ENCODE measurements around the gene KCTD5.
A peak's percentile ranks its signal among the peaks of the same experiment; 100 is the strongest.
"Not testable (repeated sequence)": the region's sequence is repeated elsewhere in the genome, so short reads cannot be mapped to it uniquely, and the experiment has no call there.

Gene KCTD5

DNA sequence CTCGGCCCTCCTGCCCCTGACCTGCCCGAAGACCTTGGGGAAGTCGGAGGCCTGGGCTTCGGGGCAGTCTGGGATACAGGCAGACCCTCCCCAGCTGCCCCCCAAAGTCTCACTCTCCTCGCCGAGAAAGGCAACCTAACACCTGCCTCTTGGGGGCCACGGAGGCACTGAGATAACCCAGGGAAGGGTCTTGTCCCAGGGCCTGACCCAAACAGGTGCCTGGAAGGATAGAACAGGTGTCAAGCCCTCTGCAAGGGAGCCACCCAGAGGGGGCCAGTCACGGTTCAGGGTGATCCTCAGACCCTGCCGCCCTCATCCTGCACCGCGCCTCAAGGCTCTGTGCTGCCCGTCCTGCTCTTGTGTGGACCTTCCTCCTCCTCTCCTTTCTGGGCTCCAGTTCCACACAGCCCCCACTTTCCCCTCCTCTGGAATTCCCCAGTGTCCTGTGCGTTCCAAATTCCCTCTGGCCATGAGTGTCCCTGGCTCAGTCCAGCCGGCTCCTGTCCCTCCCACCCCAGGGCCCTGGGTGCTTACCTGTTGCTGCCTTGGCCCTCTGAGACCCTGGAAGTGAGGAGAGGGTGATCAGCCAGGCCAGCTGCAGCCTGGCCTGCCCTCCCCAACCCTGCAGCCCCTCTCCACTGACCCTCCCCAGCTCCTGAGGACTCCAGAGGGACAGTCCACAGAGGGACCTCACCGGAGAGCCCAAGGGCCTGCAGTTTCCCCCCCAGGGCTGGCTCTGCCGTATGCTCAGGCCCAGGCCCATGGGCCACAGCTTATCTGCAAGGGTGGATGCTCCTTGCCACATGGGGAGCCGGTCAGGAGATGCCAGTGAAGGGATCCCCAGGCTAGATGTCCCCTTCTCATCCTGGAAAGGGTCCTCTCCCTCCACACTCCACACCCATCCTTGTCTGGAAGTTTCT is 33.9 kb downstream of the KCTD5 start:
- H3K27me3 Mint-ChIP-seq, result peaks cover 6% of the 10 kb centered on the region
- no peaks in the 10 kb centered on the region for H3K36me3 Mint-ChIP-seq (ENCODE audit: low read depth)
- H3K27ac Mint-ChIP-seq, result no peak overlapping the region
- H3K4me3 Mint-ChIP-seq, result no peak overlapping the region
- no peak for ATAC-seq
- H3K4me1 Mint-ChIP-seq, result peaks cover 4% of the 10 kb centered on the region
- no peaks in the 10 kb centered on the region for H3K9me3 Mint-ChIP-seq
- no peak for DNase-seq

GRCh38 chr16:2716948-2717347 is 34.6 kb downstream of the KCTD5 start:
- no peak for ATAC-seq
- no peak overlapping the region for H3K4me3 Mint-ChIP-seq
- no peaks in the 10 kb centered on the region for H3K36me3 Mint-ChIP-seq (ENCODE audit: low read depth)

GRCh38 chr16:2717383-2718263 is 35.3 kb downstream of the KCTD5 start:
- Mint-ChIP-seq H3K9me3 (no peaks in the 10 kb centered on the region), H3K4me1 (peaks cover 7% of the 10 kb centered on the region), H3K4me3 (no peak overlapping the region), H3K27ac (no peak overlapping the region), H3K27me3 (peaks cover 6% of the 10 kb centered on the region), H3K36me3 (ENCODE audit: low read depth) (no peaks in the 10 kb centered on the region)
- ATAC-seq, result no peak
- no peak for DNase-seq

More at GRCh38 chr16:2716948-2717347, 34.6 kb downstream of the KCTD5 start:
- peaks cover 7% of the 10 kb centered on the region for H3K4me1 Mint-ChIP-seq
- no peak for DNase-seq
- no peaks in the 10 kb centered on the region for H3K9me3 Mint-ChIP-seq
- H3K27ac Mint-ChIP-seq, result no peak overlapping the region
- H3K27me3 Mint-ChIP-seq, result peaks cover 6% of the 10 kb centered on the region

DNA sequence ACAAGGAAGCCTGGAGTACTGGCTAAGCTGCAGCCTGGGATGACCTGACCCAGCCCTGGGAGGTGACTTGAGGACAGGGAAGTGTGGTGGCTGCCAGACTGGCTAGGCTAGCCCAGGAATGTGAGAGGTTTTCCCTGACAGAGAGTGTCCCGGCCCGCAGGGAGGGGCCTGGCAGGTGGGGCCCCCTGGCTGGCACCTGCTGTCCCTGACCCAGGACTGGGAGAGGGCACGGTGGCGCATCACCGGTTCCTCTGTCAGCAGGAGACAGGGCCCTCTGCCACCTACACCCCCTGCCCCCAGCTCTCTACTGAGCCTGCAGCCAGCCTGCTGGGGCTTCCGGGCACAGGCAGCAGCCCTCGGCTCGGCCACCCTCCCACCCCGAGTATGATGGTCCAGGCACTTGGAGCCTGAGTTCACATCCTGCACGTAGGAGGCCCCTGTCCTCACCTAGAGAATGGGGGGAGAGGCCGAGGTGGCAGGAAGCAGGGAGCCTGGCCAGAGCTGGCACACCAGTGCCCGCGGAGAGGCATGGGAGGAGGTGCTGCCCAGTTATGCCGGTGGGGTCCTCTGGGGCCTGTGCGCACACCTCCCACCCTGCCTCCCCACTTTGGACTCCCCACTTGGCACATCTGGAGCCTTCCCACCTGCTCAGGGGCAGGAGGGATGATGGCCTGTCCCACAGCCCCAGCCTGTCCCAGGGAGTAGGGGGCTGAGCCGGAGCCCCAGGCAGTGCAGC is 37.2 kb downstream of the KCTD5 start:
- ATAC-seq (no peak), DNase-seq (no peak)
- Mint-ChIP-seq H3K4me3 (no peak overlapping the region), H3K27ac (no peak overlapping the region), H3K9me3 (no peaks in the 10 kb centered on the region), H3K4me1 (peaks cover 7% of the 10 kb centered on the region), H3K27me3 (peaks cover 8% of the 10 kb centered on the region), H3K36me3 (ENCODE audit: low read depth) (no peaks in the 10 kb centered on the region)

- Mint-ChIP-seq H3K36me3 (ENCODE audit: low read depth) (no peaks in the 10 kb centered on the region), H3K9me3 (no peaks in the 10 kb centered on the region), H3K27ac (peak within 1 kb of the TSS; percentile 73), H3K27me3 (peaks cover 6% of the 10 kb centered on the region), H3K4me3 (peak within 1 kb of the TSS; percentile 80), H3K4me1 (peaks cover 4% of the 10 kb centered on the region)
- ATAC-seq (no peak), DNase-seq (no peak)
These were observed 37.7 kb downstream of the KCTD5 start, which contains the start of gene PRSS27 for GRCh38 chr16:2720064-2720457. TSS of gene PRSS27 (minus strand) at chr16:2720224. CDS start at chr16:2720160, 64 bp downstream.

GRCh38 chr16:2720719-2721633 is 38.7 kb downstream of the KCTD5 start:
- Mint-ChIP-seq H3K4me1 (peaks cover 3% of the 10 kb centered on the region), H3K9me3 (no peaks in the 10 kb centered on the region), H3K27me3 (peaks cover 6% of the 10 kb centered on the region), H3K27ac (peak overlapping the region; percentile 73), H3K36me3 (ENCODE audit: low read depth) (no peaks in the 10 kb centered on the region), H3K4me3 (peak overlapping the region; percentile 80)
- peak; percentile 91 for ATAC-seq
- DNase-seq, result peak; percentile 90

- H3K27ac Mint-ChIP-seq; H3K27me3 Mint-ChIP-seq; ATAC-seq; H3K4me1 Mint-ChIP-seq; H3K9me3 Mint-ChIP-seq; DNase-seq; H3K36me3 Mint-ChIP-seq (ENCODE audit: low read depth): not testable (repeated sequence)
- peak overlapping the region; percentile 64 for H3K4me3 Mint-ChIP-seq
These were observed 39.4 kb downstream of the KCTD5 start for GRCh38 chr16:2721634-2722173.

DNA sequence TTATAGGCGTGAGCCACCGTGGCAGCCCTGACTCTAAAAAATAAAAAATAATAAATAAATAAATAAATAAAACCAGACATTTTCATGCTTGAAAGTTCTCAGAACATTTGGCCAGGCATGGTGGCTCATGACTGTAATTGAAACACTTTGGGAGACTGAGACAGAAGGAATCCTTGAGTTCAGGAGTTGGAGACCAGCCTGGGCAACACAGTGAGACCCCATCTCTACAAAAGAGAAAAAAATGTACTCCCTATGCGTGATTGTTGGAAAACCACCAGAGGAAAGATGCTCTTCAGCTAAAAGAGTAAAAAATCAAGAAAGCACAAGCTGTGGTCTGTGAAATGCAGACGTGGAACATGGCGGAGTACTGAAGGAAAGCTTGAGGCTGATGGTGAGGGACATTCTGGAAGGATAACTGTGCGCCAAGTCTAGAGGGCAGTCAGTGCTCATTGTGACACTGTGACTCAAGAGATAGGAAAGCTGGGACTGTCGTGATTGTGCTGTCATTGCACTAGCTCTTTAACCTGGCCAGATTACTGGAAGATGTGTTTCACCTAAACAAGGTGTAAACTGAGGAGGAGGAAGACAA is 41.9 kb downstream of the KCTD5 start:
- peaks cover 6% of the 10 kb centered on the region for H3K27me3 Mint-ChIP-seq
- no peak overlapping the region for H3K4me3 Mint-ChIP-seq
- H3K4me1 Mint-ChIP-seq, result peaks cover 11% of the 10 kb centered on the region
- no peak for DNase-seq
- H3K36me3 Mint-ChIP-seq (ENCODE audit: low read depth), result no peaks in the 10 kb centered on the region
- H3K9me3 Mint-ChIP-seq, result no peaks in the 10 kb centered on the region
- no peak overlapping the region for H3K27ac Mint-ChIP-seq
- no peak for ATAC-seq

DNA sequence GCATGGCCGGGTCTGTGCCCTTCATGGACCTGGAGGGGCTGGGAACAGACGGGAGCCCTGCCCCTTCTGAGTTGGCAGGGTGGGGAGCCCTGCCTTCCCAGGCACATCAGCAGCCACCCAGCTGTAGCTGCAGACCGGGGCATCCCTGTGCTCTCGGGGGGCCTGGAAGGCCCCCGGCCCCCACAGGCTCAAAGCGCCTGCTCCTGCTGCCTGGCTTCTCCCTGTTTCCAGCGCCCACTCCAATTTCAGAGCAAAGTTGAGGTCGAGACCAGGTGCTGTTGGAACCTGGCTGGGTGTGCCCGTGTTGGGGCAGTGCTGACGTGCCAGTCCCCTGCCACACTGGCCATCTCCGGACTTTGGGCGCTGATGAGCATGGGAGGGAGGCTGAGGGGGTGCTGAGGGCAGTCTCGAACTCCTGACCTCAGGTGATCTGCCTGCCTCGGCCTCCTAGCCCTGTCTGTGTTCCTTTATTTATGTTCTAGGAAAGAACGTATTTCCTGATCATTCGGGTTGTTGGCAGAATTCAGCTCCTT is 42.6 kb downstream of the KCTD5 start:
- H3K9me3 Mint-ChIP-seq, result no peaks in the 10 kb centered on the region
- no peak for DNase-seq

GRCh38 chr16:2726923-2727322 is 44.6 kb downstream of the KCTD5 start:
- no peak overlapping the region for H3K4me3 Mint-ChIP-seq
- H3K36me3 Mint-ChIP-seq (ENCODE audit: low read depth), result no peaks in the 10 kb centered on the region

More for the DNA sequence above, 42.6 kb downstream of the KCTD5 start:
- no peak for ATAC-seq
- Mint-ChIP-seq H3K4me1 (peaks cover 11% of the 10 kb centered on the region), H3K27me3 (peaks cover 6% of the 10 kb centered on the region), H3K4me3 (no peak overlapping the region), H3K36me3 (ENCODE audit: low read depth) (no peaks in the 10 kb centered on the region), H3K27ac (no peak overlapping the region)

DNA sequence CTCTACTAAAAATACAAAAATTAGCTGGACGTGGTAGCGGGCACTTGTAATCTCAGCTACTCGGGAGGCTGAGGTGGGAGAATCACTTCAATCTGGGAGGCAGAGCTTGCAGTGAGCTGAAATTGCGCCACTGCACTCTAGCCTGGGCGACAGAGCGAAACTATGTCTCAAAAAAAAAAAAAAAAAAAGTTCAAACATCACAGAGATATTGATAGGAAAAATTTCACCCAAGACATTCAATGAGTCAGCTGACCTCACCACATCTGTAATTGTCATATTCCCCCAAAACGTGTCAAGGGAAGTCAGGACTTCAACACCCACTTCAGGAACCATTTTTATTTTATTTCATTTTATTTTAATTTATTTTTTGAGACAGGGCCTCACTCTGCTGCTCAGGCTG is 45.7 kb downstream of the KCTD5 start:
- ATAC-seq, result peak; percentile 73
- no peaks in the 10 kb centered on the region for H3K9me3 Mint-ChIP-seq
- H3K4me1 Mint-ChIP-seq, result peaks cover 8% of the 10 kb centered on the region
- no peak for DNase-seq
- peak overlapping the region; percentile 70 for H3K27ac Mint-ChIP-seq
- no peaks in the 10 kb centered on the region for H3K36me3 Mint-ChIP-seq (ENCODE audit: low read depth)
- no peak overlapping the region for H3K4me3 Mint-ChIP-seq
- peaks cover 6% of the 10 kb centered on the region for H3K27me3 Mint-ChIP-seq

More at GRCh38 chr16:2726923-2727322, 44.6 kb downstream of the KCTD5 start:
- no peaks in the 10 kb centered on the region for H3K9me3 Mint-ChIP-seq
- no peak overlapping the region for H3K27ac Mint-ChIP-seq
- ATAC-seq (no peak), DNase-seq (no peak)
- H3K27me3 Mint-ChIP-seq, result peaks cover 6% of the 10 kb centered on the region
- H3K4me1 Mint-ChIP-seq, result peaks cover 8% of the 10 kb centered on the region

- no peak for ATAC-seq
- H3K4me1 Mint-ChIP-seq, result no peaks in the 10 kb centered on the region
- DNase-seq, result no peak
- no peaks in the 10 kb centered on the region for H3K9me3 Mint-ChIP-seq
- H3K27ac Mint-ChIP-seq, result no peak overlapping the region
- H3K4me3 Mint-ChIP-seq, result no peak overlapping the region
- H3K27me3 Mint-ChIP-seq, result peaks cover 4% of the 10 kb centered on the region
- H3K36me3 Mint-ChIP-seq (ENCODE audit: low read depth), result no peaks in the 10 kb centered on the region
These were observed 52.7 kb downstream of the KCTD5 start for GRCh38 chr16:2734844-2735515.

Data from activated naive CD8-positive, alpha-beta T cell treated with anti-CD3 and anti-CD28 coated beads, Interleukin-2, amount 50 U/mL, for 24 hours (primary cell).